GM21367 (cell line): ENCODE data around the gene NUMB.
A peak's percentile ranks its signal among the peaks of the same experiment; 100 is the strongest.

Experiments used
- ATAC-seq: cut with Tn5 transposase; IDR thresholded peaks from one replicate; pipeline ENCODE4 v1.9.1; 2021; ENCODE audit not compliant: unreplicated experiment

NUMB gene

GRCh38 chr14:73293782-73294781 lies 164.3 kb downstream of the NUMB start:
- no peak for ATAC-seq

- peak; percentile 52 for ATAC-seq
Measured at GRCh38 chr14:73290279-73290678, 168.1 kb downstream of the NUMB start.

- no peak for ATAC-seq
Measured at GRCh38 chr14:73289729-73290128, 168.6 kb downstream of the NUMB start.

GRCh38 chr14:73289308-73289707 lies 169.0 kb downstream of the NUMB start:
- ATAC-seq, result no peak

GRCh38 chr14:73287071-73287470 lies 171.3 kb downstream of the NUMB start:
- no peak for ATAC-seq

- ATAC-seq, result no peak
Measured at GRCh38 chr14:73286598-73286997, 171.7 kb downstream of the NUMB start.

GRCh38 chr14:73285979-73286378 lies 172.4 kb downstream of the NUMB start:
- no peak for ATAC-seq

- no peak for ATAC-seq
Measured at GRCh38 chr14:73283608-73284379, 174.6 kb downstream of the NUMB start.

- ATAC-seq, result no peak
Measured at GRCh38 chr14:73280903-73281302, 177.4 kb downstream of the NUMB start.

- ATAC-seq, result no peak
Measured at GRCh38 chr14:73277376-73277775, 181.0 kb downstream of the NUMB start.

GRCh38 chr14:73276836-73277235 lies 181.5 kb downstream of the NUMB start:
- no peak for ATAC-seq

- no peak for ATAC-seq
Measured at GRCh38 chr14:73273799-73274198, 184.5 kb downstream of the NUMB start.

- ATAC-seq, result no peak
Measured at GRCh38 chr14:73272393-73272792, 186.0 kb downstream of the NUMB start.

- ATAC-seq, result peak; percentile 62
Measured at GRCh38 chr14:73269729-73270531, 188.4 kb downstream of the NUMB start.

- ATAC-seq, result no peak
Measured at GRCh38 chr14:73267474-73267873, 190.9 kb downstream of the NUMB start.

- no peak for ATAC-seq
Measured at GRCh38 chr14:73266317-73266716, 192.0 kb downstream of the NUMB start.

- ATAC-seq, result no peak
Measured at GRCh38 chr14:73265721-73266046, 192.7 kb downstream of the NUMB start.

- no peak for ATAC-seq
Measured at GRCh38 chr14:73264885-73265720, 193.2 kb downstream of the NUMB start.

GRCh38 chr14:73264080-73264884 lies 194.1 kb downstream of the NUMB start:
- no peak for ATAC-seq
